Karpas-422 (cell line): ENCODE measurements around the gene ZDHHC11B. TPM values are rescaled to one million over a fixed set of nuclear protein-coding genes. Genes with fewer than 3 reads are reported as not detected.
"Not testable (repeated sequence)": the region's sequence is repeated elsewhere in the genome, so short reads cannot be mapped to it uniquely, and the experiment has no call there.

ENCODE experiments used
- DNase-seq: peaks from one replicate; pipeline ENCODE4 v3.0.0-alpha.2; 2015
- H2AFZ ChIP-seq: fragments of 200-600 bp; sonication (generic); 2 replicates; pipeline ENCODE4 v1.6.1; 2014; ENCODE audit warnings: antibody characterized with exemption, low read length, mixed read lengths
- H3K27ac ChIP-seq: fragments of 200-600 bp; sonication (generic); 2 replicates; pipeline ENCODE4 v1.5.1; 2014; ENCODE audit warnings: mild to moderate bottlenecking, low read length, moderate library complexity
- H3K27me3 ChIP-seq: fragments of 200-600 bp; sonication (generic); 2 replicates; pipeline ENCODE4 v1.6.1; 2014; ENCODE audit warnings: low read length, mixed read lengths
- H3K36me3 ChIP-seq: fragments of 200-600 bp; sonication (generic); 2 replicates; pipeline ENCODE4 v1.6.1; 2014; ENCODE audit warnings: low read length, mixed read lengths; ENCODE audit not compliant: insufficient read depth
- H3K4me1 ChIP-seq: fragments of 200-600 bp; sonication (generic); 2 replicates; pipeline ENCODE4 v1.6.1; 2014; ENCODE audit warnings: mild to moderate bottlenecking, low read length, mixed read lengths
- H3K4me2 ChIP-seq: fragments of 200-600 bp; sonication (generic); 2 replicates; pipeline ENCODE4 v1.6.1; 2014; ENCODE audit warnings: low read length, low read depth, mild to moderate bottlenecking; ENCODE audit not compliant: poor library complexity, severe bottlenecking
- H3K4me3 ChIP-seq: fragments of 200-600 bp; sonication (generic); 2 replicates; pipeline ENCODE4 v1.5.1; 2014; ENCODE audit warnings: mild to moderate bottlenecking, antibody characterized with exemption, low read length, mixed read lengths
- H3K79me2 ChIP-seq: fragments of 200-600 bp; sonication (generic); 2 replicates; pipeline ENCODE4 v1.6.1; 2014; ENCODE audit warnings: mild to moderate bottlenecking, low read length, mixed read lengths
- H3K9ac ChIP-seq: fragments of 200-600 bp; sonication (generic); 2 replicates; pipeline ENCODE4 v1.6.0; 2014; ENCODE audit warnings: low read length
- H3K9me2 ChIP-seq: fragments of 200-600 bp; sonication (generic), shearing (Covaris generic); replicated peaks from 2 replicates; pipeline ENCODE4 v1.6.0; 2014; ENCODE audit warnings: mild to moderate bottlenecking, low read length, moderate library complexity; ENCODE audit not compliant: insufficient read depth
- H3K9me3 ChIP-seq: fragments of 300-700, 200-600 bp; sonication (generic); 2 replicates; pipeline ENCODE4 v1.6.1; 2014; ENCODE audit warnings: low read length, mixed read lengths
- H4K20me1 ChIP-seq: fragments of 200-600 bp; sonication (generic); 2 replicates; pipeline ENCODE4 v1.6.1; 2014; ENCODE audit warnings: mild to moderate bottlenecking, antibody characterized with exemption, low read length, low read depth; ENCODE audit not compliant: insufficient read depth
- total RNA-seq: library from RNA; depleted of rRNA; stranded (reverse); fragments of >200 nt; shearing (Covaris generic); gene quantifications from 2 replicates; pipeline ENCODE4 v1.2.3, GENCODE V29; 2014; ENCODE audit warnings: low replicate concordance

The ZDHHC11B gene
- total RNA-seq, 1 experiment from 2014 or later = 0.34 TPM

DNA sequence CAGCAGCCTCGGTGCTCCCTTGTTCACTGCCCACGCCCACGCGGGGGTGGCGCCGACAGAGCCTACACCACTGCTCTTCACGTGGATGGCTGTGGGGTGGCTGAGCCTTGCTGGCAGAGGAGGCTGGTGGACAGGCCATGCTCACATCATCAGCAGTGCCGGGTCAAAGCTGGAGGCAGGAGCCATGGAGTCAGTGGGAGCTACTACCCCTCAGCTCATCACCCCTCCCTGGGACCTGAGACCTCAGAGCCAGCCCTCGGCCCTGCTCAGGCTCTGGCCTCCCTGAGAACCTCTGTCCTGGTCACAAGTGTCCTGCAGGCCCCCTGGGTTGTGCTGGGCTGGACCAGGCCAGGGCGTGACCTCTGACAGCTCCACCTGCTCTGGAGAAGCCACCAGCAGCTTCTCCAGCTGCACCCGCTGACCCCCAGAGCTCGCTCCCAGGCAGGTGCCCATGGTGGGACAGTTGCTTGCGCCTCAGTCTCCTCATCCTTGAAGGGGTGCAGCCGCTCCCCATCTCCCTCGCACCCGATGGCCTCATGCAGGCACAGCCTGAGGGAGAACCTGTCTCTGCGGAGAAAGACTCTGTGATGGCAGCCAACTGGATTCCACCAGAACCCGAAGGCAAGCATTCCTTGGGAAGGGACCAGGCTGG is 9.5 kb downstream of the ZDHHC11B start:
- H3K4me1 ChIP-seq, H3K27ac ChIP-seq: not testable (repeated sequence)

DNA sequence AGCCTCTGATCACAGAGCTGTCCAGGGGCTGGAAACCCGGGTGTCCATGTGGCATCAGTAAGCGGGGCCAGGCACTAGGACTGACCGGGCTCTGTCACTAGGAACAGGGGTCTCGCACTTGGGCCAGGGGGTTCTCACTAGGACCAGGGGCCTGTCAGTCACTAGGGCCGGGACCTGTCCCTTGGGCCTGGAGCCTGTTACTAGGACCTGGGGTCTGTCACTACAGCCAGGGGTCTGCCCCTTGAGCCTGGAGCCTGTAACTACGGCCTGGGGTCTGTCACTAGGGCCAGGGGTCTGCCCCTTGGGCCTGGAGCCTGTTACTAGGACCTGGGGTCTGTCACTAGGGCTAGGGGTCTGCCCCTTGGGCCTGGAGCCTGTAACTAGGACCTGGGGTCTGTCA is 10.2 kb downstream of the ZDHHC11B start:
- H3K4me2 ChIP-seq, H3K4me3 ChIP-seq, H3K36me3 ChIP-seq, DNase-seq, H3K9ac ChIP-seq, H3K27me3 ChIP-seq, H3K9me3 ChIP-seq, H3K27ac ChIP-seq, H3K9me2 ChIP-seq, H3K79me2 ChIP-seq, H2AFZ ChIP-seq, H3K4me1 ChIP-seq, H4K20me1 ChIP-seq: not testable (repeated sequence)

More for the DNA sequence above, 9.5 kb downstream of the ZDHHC11B start:
- H3K27me3 ChIP-seq, H3K9me2 ChIP-seq, H3K4me2 ChIP-seq, H3K9ac ChIP-seq, DNase-seq, H3K9me3 ChIP-seq, H3K4me3 ChIP-seq, H2AFZ ChIP-seq, H3K36me3 ChIP-seq, H3K79me2 ChIP-seq, H4K20me1 ChIP-seq: not testable (repeated sequence)

DNA sequence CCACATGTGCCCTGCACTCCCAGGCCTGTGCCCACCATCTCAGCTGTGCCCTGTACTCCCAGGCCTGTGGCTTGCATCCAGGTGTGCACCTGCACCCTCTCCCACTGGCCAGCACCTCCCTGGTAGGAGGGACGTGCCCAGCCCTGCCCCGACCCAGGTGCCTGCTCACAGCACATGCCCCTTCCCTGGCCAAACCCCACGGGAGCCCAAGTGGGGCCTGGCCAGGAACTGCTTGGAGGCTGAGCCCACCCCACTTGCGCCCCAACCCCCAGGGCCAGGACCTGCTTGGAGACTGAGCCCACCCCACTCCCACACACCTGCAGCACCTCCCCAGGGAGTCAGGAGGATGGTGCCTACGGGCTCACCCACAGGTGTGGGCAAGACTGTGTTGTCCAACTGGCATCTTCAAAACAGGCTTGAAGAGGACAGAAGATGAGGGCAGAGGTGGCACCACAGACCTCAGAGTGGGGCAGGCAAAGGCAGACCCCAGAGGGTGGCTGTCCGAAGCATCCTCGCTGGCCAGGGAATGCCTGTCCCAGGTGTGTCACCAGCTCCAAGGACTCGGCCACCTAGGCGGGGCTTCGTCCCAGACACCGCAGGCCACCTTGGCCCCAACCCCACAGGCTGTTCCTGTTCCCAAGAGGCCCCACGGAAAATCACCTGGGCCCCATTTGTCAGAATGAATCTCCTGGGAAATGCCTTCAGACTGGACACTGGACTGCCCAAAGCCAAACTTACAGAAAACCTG is 10.8 kb downstream of the ZDHHC11B start:
- H3K27me3 ChIP-seq = no peaks in the 10 kb centered on the region
- no peak for DNase-seq
- no peaks in the 10 kb centered on the region for H3K9me2 ChIP-seq

GRCh38 chr5:772931-773330 is 11.6 kb downstream of the ZDHHC11B start:
- not testable (repeated sequence) for H4K20me1 ChIP-seq, H3K9me2 ChIP-seq, H3K9ac ChIP-seq, H2AFZ ChIP-seq, H3K4me3 ChIP-seq, H3K4me2 ChIP-seq, DNase-seq, H3K27ac ChIP-seq, H3K9me3 ChIP-seq, H3K4me1 ChIP-seq, H3K27me3 ChIP-seq, H3K79me2 ChIP-seq, H3K36me3 ChIP-seq

More for the DNA sequence above, 10.8 kb downstream of the ZDHHC11B start:
- H3K27ac ChIP-seq = no peak overlapping the region
- H3K9me3 ChIP-seq = no peaks in the 10 kb centered on the region
- H3K36me3 ChIP-seq = no peaks in the 10 kb centered on the region
- no peaks in the 10 kb centered on the region for H4K20me1 ChIP-seq
- H3K4me1 ChIP-seq = no peaks in the 10 kb centered on the region
- no peak overlapping the region for H3K9ac ChIP-seq
- H2AFZ ChIP-seq = no peak overlapping the region
- no peak overlapping the region for H3K4me2 ChIP-seq
- no peak overlapping the region for H3K4me3 ChIP-seq
- H3K79me2 ChIP-seq = no peaks in the 10 kb centered on the region

GRCh38 chr5:772547-772890 is 12.0 kb downstream of the ZDHHC11B start:
- H2AFZ ChIP-seq, H3K36me3 ChIP-seq, H3K4me3 ChIP-seq, H3K9me2 ChIP-seq, H3K4me2 ChIP-seq, H3K79me2 ChIP-seq, H3K27me3 ChIP-seq, H3K9ac ChIP-seq, H3K4me1 ChIP-seq, H3K27ac ChIP-seq, H4K20me1 ChIP-seq, H3K9me3 ChIP-seq, DNase-seq: not testable (repeated sequence)

- H3K9ac ChIP-seq, H3K79me2 ChIP-seq, DNase-seq, H3K4me2 ChIP-seq, H4K20me1 ChIP-seq, H2AFZ ChIP-seq, H3K4me3 ChIP-seq, H3K9me3 ChIP-seq, H3K36me3 ChIP-seq, H3K27ac ChIP-seq, H3K9me2 ChIP-seq, H3K4me1 ChIP-seq, H3K27me3 ChIP-seq: not testable (repeated sequence)
These were observed 12.5 kb downstream of the ZDHHC11B start for GRCh38 chr5:771841-772546.

DNA sequence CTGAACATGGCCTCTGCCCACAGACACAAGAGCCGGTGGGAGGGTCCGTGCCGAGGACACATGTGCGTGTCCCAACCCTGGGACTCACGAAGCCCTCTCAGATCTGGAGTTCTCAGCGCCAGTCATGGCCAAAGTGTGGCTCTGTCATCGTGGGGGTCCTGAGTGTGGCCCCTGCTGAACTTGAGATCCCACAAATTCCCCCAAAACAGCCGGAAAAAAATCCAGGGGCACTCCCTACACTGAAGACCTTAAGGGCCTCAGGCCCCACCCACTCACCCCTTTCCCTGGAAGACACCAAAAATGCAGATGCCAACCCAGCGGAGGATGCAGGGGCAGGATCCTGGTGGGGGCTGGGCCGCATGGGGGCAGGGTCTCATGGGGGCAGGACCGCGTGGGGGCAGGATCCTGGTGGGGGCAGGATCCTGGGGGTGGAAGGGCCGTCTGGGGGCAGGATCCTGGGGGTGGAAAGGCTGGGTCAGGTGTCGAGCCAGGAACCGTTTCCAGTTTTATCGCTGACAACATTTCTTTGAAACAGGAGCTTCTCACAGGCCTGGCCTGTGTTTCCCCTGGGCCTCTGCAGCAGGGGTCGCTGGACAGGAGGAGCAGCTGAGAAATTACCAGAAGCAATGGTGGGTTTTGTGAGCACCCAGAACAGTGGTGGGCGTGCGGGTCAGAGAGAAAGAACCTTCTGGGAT is 13.3 kb downstream of the ZDHHC11B start:
- not testable (repeated sequence) for H3K4me3 ChIP-seq, H3K79me2 ChIP-seq, H3K36me3 ChIP-seq, H3K4me2 ChIP-seq, H3K9me2 ChIP-seq, H3K9me3 ChIP-seq, H3K9ac ChIP-seq, DNase-seq, H3K27me3 ChIP-seq, H2AFZ ChIP-seq, H3K27ac ChIP-seq, H3K4me1 ChIP-seq, H4K20me1 ChIP-seq

- not testable (repeated sequence) for H3K4me2 ChIP-seq, H3K36me3 ChIP-seq, DNase-seq, H3K9me3 ChIP-seq, H3K4me1 ChIP-seq, H3K9ac ChIP-seq, H3K4me3 ChIP-seq, H2AFZ ChIP-seq, H3K27me3 ChIP-seq, H3K9me2 ChIP-seq, H3K27ac ChIP-seq, H3K79me2 ChIP-seq, H4K20me1 ChIP-seq
These were observed 13.9 kb downstream of the ZDHHC11B start for GRCh38 chr5:770585-770984.
